GM21367 (cell line): ENCODE data around the gene ZNF773.
A peak's percentile ranks its signal among the peaks of the same experiment; 100 is the strongest.
"Not testable (repeated sequence)": the region's sequence is repeated elsewhere in the genome, so short reads cannot be mapped to it uniquely, and the experiment has no call there.

Experiments used
- ATAC-seq: cut with Tn5 transposase; IDR thresholded peaks from one replicate; pipeline ENCODE4 v1.9.1; 2021; ENCODE audit not compliant: unreplicated experiment

ZNF773 gene

DNA sequence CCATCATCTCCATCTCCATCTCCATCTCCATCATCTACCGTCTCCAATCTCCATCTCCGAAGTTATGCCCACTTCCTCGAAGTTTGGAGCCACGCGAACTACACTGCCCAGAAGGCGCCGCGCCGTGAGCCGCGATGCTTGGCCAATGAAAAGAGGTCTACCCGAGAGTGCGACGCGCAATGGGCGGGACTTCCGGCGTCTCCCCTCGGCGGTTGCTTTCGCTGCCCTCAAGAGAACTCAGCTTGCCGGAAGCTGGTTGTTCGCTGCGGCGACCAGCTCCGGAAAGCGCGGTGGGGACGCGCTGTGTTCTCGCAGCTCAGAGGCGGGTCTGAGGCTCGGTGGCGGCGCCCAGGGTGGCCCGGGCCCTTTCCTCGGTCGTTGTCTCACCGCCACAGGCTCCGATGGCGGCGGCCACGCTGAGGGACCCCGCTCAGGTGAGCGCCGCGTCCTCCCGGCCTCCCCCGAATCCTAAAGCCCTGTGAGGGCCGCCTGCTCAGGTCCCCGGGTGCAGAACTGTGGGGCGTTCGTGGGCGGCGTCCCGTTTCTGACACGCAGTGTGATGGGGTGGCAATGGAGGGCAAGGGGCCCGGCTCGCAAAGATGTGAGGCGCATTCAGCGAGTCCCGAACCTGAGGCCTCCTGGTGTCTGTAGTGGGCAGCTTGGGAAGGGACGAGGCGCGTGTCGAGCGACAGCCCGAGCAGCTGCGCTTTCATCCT is at the start of gene ZNF773:
Gene ZNF773, plus strand, starts transcription at position 259 of the 716 bp plus-strand sequence. Its CDS starts 143 bp downstream, at position 402.
- ATAC-seq, result peak; percentile 85

GRCh38 chr19:57452307-57452706 is 47.4 kb upstream of the ZNF773 start:
- ATAC-seq, result no peak

DNA sequence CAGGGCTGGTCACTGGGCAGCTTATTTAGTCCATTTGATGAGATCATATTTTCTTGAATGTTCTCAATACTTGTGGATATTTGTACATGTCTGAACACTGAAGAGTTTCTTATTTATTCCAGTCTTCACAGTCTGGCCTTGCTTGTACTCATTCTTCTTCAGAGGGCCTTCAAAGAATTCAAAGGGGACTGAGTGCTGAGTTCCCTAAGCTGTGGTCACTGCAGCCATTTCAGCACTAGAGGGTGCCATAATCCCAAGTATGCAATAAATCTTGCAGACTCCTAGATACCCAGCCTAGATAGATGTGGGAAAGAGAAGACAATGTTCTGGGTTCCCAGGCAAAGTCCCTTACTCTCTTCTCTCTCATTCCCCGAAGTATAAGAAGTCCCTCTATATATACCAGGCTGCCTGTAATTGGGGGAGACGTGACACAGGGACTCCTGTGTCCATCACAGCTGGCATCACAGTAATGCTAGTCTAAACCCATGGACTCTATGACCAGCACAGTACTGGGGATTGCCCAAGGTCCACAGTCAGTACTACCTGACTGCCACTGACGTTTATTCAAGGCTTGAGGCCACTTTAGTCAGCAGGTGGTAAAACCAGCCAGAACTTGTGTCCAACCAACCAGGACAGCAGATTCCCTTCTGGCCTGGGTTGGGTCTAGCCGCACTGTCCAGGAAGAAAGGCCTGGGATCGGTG is 33.9 kb upstream of the ZNF773 start:
- no peak for ATAC-seq

- ATAC-seq, result no peak
Observed at GRCh38 chr19:57466489-57466888, 33.2 kb upstream of the ZNF773 start.

GRCh38 chr19:57473646-57474045 is 26.1 kb upstream of the ZNF773 start:
- ATAC-seq, result no peak

GRCh38 chr19:57477191-57478008 is 22.3 kb upstream of the ZNF773 start, which contains the start of gene ZNF772:
Gene ZNF772 (minus strand): TSS chr19:57477566. CDS start chr19:57477309, 257 bp downstream.
- peak; percentile 80 for ATAC-seq

DNA sequence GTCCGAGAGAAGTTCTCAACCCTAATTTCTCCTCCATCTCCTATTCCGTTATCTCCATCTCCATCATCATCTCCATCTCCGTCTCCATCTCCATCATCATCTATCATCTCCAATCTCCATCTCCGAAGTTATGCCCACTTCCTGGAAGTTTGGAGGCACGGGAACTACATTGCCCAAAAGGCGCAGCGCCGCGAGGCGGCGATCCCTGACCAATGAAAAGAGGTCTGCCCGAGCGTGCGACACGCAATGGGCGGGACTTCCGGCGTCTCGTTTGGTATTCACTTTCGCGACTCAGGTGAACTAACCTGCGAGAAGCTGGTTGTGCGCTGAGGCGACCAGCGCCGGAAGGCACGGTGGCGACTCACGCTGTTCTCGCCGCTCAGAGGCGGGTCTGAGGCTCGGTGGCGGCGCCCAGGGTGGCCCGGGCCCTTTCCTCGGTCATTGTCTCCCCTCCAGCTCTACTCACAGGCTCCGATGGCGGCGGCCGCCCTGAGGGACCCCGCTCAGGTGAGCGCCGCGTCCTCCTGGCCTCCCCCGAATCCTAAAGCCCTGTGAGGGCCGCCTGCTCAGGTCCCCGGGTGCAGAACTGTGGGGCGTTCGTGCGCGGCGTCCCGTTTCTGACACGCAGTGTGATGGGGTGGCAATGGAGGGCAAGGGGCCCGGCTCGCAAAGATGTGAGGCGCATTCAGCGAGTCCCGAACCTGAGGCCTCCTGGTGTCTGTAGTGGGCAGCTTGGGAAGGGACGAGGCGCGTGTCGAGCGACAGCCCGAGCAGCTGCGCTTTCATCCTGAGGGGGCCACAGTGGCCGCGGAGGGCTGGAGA is 12.1 kb upstream of the ZNF773 start, which contains the start of gene ZNF419:
Gene ZNF419, plus strand, starts transcription at position 274 of the 822 bp plus-strand sequence. Its CDS starts 201 bp downstream, at position 475.
- peak; percentile 91 for ATAC-seq

DNA sequence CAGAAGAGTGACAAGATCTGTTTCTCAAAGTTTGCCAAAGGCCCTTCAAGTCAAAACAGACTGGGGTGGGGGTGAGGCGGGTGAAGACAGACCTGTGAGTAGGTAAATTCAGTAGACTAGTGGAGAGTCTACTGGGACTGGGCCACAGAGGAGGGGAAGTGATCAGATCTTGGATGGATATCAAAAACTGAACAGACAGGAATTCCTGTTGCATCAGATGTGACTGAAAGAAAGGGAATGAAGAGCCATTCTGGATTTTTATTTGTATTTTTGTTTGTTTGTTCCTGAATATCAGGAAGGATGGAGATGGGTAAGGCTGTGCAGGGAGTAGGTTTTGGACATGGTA is 11.5 kb upstream of the ZNF773 start:
- not testable (repeated sequence) for ATAC-seq

- not testable (repeated sequence) for ATAC-seq
Observed at GRCh38 chr19:57499332-57499679, 432 bp upstream of the ZNF773 start.

- ATAC-seq, result not testable (repeated sequence)
Observed at GRCh38 chr19:57500400-57500799, 662 bp downstream of the ZNF773 start.

GRCh38 chr19:57506163-57506562 is 6.4 kb downstream of the ZNF773 start:
- ATAC-seq, result no peak

DNA sequence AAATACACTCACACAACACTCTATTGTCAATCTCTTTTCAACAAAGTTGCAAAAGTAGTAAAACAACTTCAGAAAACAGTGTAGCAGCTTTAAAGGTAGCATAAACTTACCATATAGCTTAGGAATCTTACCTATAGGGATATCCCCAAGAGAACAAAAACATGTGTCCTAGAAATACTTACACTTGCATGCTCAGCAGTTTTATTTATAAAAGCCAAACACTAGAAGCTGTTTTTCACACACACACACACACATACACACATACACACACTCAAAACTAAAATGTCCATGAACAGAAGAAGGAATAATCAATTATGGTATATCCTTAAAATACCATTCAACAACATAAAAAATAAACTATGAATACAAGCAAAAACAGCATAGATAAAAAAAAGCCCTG is 11.7 kb downstream of the ZNF773 start:
- ATAC-seq, result no peak

DNA sequence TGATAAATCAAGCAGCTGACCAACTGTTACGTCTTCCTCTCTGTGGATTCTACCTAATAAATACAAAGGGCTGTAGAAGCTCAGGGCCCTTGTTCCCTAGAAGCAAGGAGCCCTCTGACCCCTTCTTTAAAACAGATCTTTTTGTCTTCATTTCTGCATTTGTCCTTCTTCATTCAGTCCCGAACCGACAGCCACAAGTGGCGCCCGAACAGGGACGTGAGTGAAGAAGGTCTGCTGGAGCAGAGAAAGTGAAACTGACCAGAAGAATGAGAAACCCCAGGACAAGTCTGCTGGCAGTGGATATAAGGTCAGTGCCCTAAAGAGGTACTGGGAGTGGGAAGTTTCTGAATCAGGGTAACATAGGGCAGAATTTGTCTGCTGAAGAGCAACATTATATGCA is 13.1 kb downstream of the ZNF773 start:
- ATAC-seq, result no peak

DNA sequence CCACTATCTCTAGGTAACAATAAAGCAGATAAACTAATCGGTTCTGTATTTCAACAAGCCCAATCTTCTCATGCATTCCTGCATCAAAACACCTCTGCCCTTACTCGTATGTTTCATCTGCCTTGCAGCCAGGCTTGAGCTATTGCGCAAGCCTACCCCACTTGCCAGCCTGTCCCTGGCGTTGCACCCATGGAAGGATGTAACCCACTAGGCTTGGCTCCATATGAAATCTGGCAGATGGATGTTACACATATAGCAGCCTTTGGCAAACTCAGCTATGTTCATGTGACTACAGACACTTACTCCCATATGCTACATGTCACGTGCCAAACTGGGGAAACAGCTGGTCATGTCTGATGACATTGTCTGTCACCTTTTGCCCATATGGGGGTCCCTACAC is 15.5 kb downstream of the ZNF773 start:
- no peak for ATAC-seq

DNA sequence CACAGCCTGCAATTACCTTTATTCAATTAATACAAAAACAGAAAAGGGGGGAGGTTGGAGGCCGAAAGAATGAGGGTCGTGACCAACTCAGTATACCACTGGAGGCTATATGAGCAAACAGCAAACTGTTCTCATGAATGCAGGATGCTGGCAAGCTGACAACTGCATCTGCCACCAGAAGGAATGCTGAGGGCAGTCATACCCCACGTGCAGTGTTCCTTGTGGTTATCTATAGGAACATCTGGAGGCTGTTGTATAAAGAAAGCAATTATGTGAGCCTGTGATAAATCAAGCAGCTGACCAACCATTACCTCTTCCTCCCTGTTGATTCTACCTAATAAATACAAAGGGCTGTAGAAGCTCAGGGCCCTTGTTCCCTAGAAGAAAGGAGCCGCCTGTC is 18.3 kb downstream of the ZNF773 start:
- ATAC-seq, result not testable (repeated sequence)

- peak; percentile 96 for ATAC-seq
Observed at GRCh38 chr19:57527136-57527881, 27.6 kb downstream of the ZNF773 start, which contains the start of gene ZNF549. Gene ZNF549 (plus strand): TSS chr19:57527356. CDS start chr19:57527574, 218 bp downstream.

- no peak for ATAC-seq
Observed at GRCh38 chr19:57537953-57538547, 38.3 kb downstream of the ZNF773 start.

GRCh38 chr19:57546513-57546912 is 46.8 kb downstream of the ZNF773 start:
- ATAC-seq, result no peak

- no peak for ATAC-seq
Observed at GRCh38 chr19:57552432-57552831, 52.7 kb downstream of the ZNF773 start.
